ENCODE results near the gene RMDN3.
A peak's percentile ranks its signal among the peaks of the same experiment; 100 is the strongest.

The RMDN3 gene

GRCh38 chr15:40766194-40766815 is 11.3 kb upstream of the RMDN3 start:
- TF ChIP-seq SPI1 (IDR thresholded peaks at IDR 0.05; ENCODE audit: borderline replicate concordance, low read depth): no peak
- no peak for TF ChIP-seq CTCF (IDR thresholded peaks at IDR 0.05; ENCODE audit: insufficient read depth, low read length)
- no peak for TF ChIP-seq GABPA (IDR thresholded peaks at IDR 0.05; ENCODE audit: low read depth)
- TF ChIP-seq, protein P1, sequence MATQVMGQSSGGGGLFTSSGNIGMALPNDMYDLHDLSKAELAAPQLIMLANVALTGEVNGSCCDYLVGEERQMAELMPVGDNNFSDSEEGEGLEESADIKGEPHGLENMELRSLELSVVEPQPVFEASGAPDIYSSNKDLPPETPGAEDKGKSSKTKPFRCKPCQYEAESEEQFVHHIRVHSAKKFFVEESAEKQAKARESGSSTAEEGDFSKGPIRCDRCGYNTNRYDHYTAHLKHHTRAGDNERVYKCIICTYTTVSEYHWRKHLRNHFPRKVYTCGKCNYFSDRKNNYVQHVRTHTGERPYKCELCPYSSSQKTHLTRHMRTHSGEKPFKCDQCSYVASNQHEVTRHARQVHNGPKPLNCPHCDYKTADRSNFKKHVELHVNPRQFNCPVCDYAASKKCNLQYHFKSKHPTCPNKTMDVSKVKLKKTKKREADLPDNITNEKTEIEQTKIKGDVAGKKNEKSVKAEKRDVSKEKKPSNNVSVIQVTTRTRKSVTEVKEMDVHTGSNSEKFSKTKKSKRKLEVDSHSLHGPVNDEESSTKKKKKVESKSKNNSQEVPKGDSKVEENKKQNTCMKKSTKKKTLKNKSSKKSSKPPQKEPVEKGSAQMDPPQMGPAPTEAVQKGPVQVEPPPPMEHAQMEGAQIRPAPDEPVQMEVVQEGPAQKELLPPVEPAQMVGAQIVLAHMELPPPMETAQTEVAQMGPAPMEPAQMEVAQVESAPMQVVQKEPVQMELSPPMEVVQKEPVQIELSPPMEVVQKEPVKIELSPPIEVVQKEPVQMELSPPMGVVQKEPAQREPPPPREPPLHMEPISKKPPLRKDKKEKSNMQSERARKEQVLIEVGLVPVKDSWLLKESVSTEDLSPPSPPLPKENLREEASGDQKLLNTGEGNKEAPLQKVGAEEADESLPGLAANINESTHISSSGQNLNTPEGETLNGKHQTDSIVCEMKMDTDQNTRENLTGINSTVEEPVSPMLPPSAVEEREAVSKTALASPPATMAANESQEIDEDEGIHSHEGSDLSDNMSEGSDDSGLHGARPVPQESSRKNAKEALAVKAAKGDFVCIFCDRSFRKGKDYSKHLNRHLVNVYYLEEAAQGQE (IDR thresholded peaks at IDR 0.05; ENCODE audit: insufficient replicate concordance, low read depth): no peak
- 0 out of 2 replicates have a peak, but pooled peaks have one; percentile 8 for TF ChIP-seq POLR2AphosphoS5 (IDR thresholded peaks at IDR 0.05; ENCODE audit: low read depth)
- Histone ChIP-seq H3K27me3 (ENCODE audit: insufficient read depth, poor library complexity, severe bottlenecking) (no peaks in the 10 kb centered on the region), H3K4me3 (replicated peaks; ENCODE audit: insufficient read depth, low read length) (no peak overlapping the region), H3K27ac (replicated peaks) (no peak overlapping the region)
- no peak for DNase-seq (ENCODE audit: low read depth in 1 of 2, low spot score in 1 of 2)

GRCh38 chr15:40764629-40765103 is 9.6 kb upstream of the RMDN3 start:
- DNase-seq (ENCODE audit: low read depth in 1 of 2, low spot score in 1 of 2): peak in 1 of 2 experiments; percentile 33
- H3K27ac ChIP-seq (replicated peaks): peak overlapping the region; percentile 89
- peak overlapping the region; percentile 89 for H3K4me3 ChIP-seq (replicated peaks; ENCODE audit: insufficient read depth, low read length)
- TF ChIP-seq, protein P1 (IDR thresholded peaks at IDR 0.05; ENCODE audit: insufficient replicate concordance, low read depth): no peak
- no peak for TF ChIP-seq SPI1 (IDR thresholded peaks at IDR 0.05; ENCODE audit: borderline replicate concordance, low read depth)
- TF ChIP-seq CTCF (IDR thresholded peaks at IDR 0.05; ENCODE audit: insufficient read depth, low read length): no peak
- no peak for TF ChIP-seq GABPA (IDR thresholded peaks at IDR 0.05; ENCODE audit: low read depth)
- TF ChIP-seq POLR2AphosphoS5 (IDR thresholded peaks at IDR 0.05; ENCODE audit: low read depth): no peak
- H3K27me3 ChIP-seq (ENCODE audit: insufficient read depth, poor library complexity, severe bottlenecking): no peaks in the 10 kb centered on the region

DNA sequence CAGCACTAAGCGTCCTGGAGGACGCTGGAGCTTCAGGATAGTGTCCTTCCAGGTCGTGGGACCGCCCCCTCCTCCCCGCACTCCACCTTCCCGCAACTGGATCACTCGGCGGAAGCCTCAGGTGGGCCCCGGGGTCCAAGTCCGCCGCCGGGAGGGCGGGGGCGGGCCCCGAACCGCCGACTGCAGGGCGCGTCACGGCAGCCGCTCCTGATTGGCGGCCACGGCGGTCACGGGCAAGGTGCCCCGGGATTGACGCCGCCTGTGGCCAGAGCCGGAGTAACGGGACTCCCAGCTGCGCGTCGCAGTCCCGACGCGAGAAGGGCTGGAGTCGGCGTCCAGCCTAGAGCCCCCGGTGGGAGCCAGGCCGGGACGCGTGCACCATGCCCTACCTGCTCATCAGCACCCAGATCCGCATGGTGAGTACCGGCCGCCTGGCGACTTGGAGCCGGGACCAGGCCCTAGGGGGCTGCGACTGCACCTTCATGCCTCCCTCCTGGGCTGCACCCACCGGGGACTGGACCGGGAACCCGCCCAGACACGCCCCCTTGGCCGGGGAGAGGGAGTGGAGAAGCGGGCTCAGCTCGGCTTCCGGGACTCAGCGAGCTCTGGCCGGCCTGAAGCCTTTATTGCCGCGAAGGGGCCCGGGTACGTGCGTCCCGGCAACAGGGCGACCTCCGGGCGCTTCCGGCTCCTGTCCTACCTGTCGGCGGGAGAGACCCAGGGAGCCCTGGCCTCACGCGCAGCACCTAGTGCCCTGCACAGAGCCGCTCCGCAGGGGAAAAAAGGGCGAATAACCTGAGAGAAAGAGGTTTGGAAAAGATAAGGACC is 9.0 kb upstream of the RMDN3 start, which contains the start of gene GCHFR:
GCHFR (plus strand) TSS at position 268 of the 828 bp plus-strand sequence; CDS start at position 381, 113 bp downstream.
- DNase-seq (ENCODE audit: low read depth in 1 of 2, low spot score in 1 of 2): peak; percentile 74 to 77
- no peaks in the 10 kb centered on the region for H3K27me3 ChIP-seq (ENCODE audit: insufficient read depth, poor library complexity, severe bottlenecking)
- peak within 1 kb of the TSS; percentile 89 for H3K4me3 ChIP-seq (replicated peaks; ENCODE audit: insufficient read depth, low read length)
- peak within 1 kb of the TSS; percentile 89 for H3K27ac ChIP-seq (replicated peaks)
- TF ChIP-seq, protein P1 (IDR thresholded peaks at IDR 0.05; ENCODE audit: insufficient replicate concordance, low read depth): no peak
- peak; percentile 84 for TF ChIP-seq POLR2AphosphoS5 (IDR thresholded peaks at IDR 0.05; ENCODE audit: low read depth)
